Transverse colon (tissue), 4 donors: ENCODE measurements around the gene ZBTB32. TPM values are rescaled to one million over a fixed set of nuclear protein-coding genes. Genes with fewer than 3 reads are reported as not detected.
"Not testable (repeated sequence)": the region's sequence is repeated elsewhere in the genome, so short reads cannot be mapped to it uniquely, and the experiment has no call there.

Experiments used
- DNase-seq: peaks from one replicate; pipeline ENCODE4 v3.0.0-alpha.2; 2019
- H3K27ac ChIP-seq, 4 donors: fragments of 200-600 bp; sonication (generic); 2 replicates each; pipeline ENCODE4 v1.5.1; 2016 to 2018; ENCODE audit warnings: inconsistent platforms in 4 of 4
- H3K27me3 ChIP-seq: fragments of 200-600 bp; sonication (generic); 2 replicates; pipeline ENCODE4 v1.5.1; 2017; ENCODE audit warnings: inconsistent platforms
- H3K36me3 ChIP-seq, 4 donors: fragments of 200-600 bp; sonication (generic); 2 replicates each; pipeline ENCODE4 v1.5.1; 2017 to 2019; ENCODE audit warnings: inconsistent platforms in 4 of 4
- H3K4me1 ChIP-seq, 4 donors: fragments of 200-600 bp; sonication (generic); 2 replicates each; pipeline ENCODE4 v1.5.1; 2017 to 2020; ENCODE audit warnings: inconsistent platforms in 4 of 4
- H3K4me3 ChIP-seq, 4 donors: fragments of 200-600 bp; sonication (generic); 1 replicate in 1 of 4; 2 replicates in 3 of 4; pipeline versions ENCODE4 v1.5.1 to v1.6.1; 2017 to 2019; ENCODE audit warnings: inconsistent platforms in 4 of 4
- H3K9me3 ChIP-seq, 2 donors: fragments of 200-600 bp; sonication (generic); 2 replicates each; pipeline ENCODE4 v1.5.1; 2017 to 2019; ENCODE audit warnings: inconsistent platforms in 2 of 2
- CTCF ChIP-seq, 5 experiments: fragments of 200-600 bp in 3 of 5; fragments of 450-650 bp in 2 of 5; sonication (generic) in 3 of 5; IDR thresholded peaks; 1 replicate in 2 of 5; 2 replicates in 3 of 5; pipeline ENCODE4 v1.5.1; 2016 to 2017; ENCODE audit warnings: antibody characterized with exemption in 5 of 5, inconsistent platforms in 3 of 5, mild to moderate bottlenecking in 2 of 5, moderate library complexity in 1 of 5
- EP300 ChIP-seq: sonication (generic); formaldehyde crosslinking; IDR thresholded peaks from one replicate; pipeline ENCODE4 v1.6.1; 2017; ENCODE audit warnings: antibody characterized with exemption, low read depth
- POLR2A ChIP-seq: fragments of 450-650 bp; IDR thresholded peaks from one replicate; pipeline ENCODE4 v1.6.1; 2016; ENCODE audit warnings: antibody characterized with exemption, mild to moderate bottlenecking, moderate library complexity
- POLR2AphosphoS5 ChIP-seq, 3 donors: sonication (generic); formaldehyde crosslinking; IDR thresholded peaks; one replicate each; pipeline ENCODE4 v1.6.1; 2016; ENCODE audit warnings: antibody characterized with exemption in 3 of 3
- WGBS, 2 donors: methylation state at CpG; one replicate each; pipeline ENCODE4 v1.1.5; 2018; ENCODE audit warnings: low coverage in 1 of 2; 5-methylcytosine and 5-hydroxymethylcytosine counted together
- in situ Hi-C, 4 donors: fragments of 200-750 bp; cut with MboI; loops; one replicate each; pipeline versions ENCODE4 v1.15.0 to v1.15.1; 2017; ENCODE audit warnings: low sequenced_read_pairs in 3 of 4, low pct_ligation_motif_present in 1 of 4, low pct_unique_long_range_greater_than_20kb in 1 of 4
- intact Hi-C: fragments of 100-400 bp; cut with DNase I; formaldehyde crosslinking; loops from one replicate; pipeline ENCODE4 v1.15.1; 2023; ENCODE audit warnings: low total_unique reads
- total RNA-seq, 4 donors: library from RNA; depleted of rRNA; stranded (reverse); fragments of >200 nt; gene quantifications; one replicate each; pipeline ENCODE4 v1.1.0, GENCODE V29; 2016

The ZBTB32 gene
- total RNA-seq, 4 donors from 2014 or later = not detected

GRCh38 chr19:35689836-35690235, 14.5 kb upstream of the ZBTB32 start:
- no peaks in the 10 kb centered on the region for H3K9me3 ChIP-seq
- H3K4me3 ChIP-seq = no peak overlapping the region
- H3K36me3 ChIP-seq = no peaks in the 10 kb centered on the region
- TF ChIP-seq CTCF (IDR thresholded peaks at IDR 0.05) (no peak), EP300 (no peak), POLR2A (no peak), POLR2AphosphoS5 (IDR thresholded peaks at IDR 0.05) (no peak)
- H3K27ac ChIP-seq = no peak overlapping the region
- in situ Hi-C loops (loop anchor here in 1 of 4 donors (10.0 kb wide), 1 partner anchor 245 kb away; the partner anchor contains the start of gene LRFN3), intact Hi-C loops (no loop called here)
- no peaks in the 10 kb centered on the region for H3K4me1 ChIP-seq
- no peaks in the 10 kb centered on the region for H3K27me3 ChIP-seq
- WGBS, 2 donors = 84% methylated on average over 4 of the region's 4 CpGs; no CpG with 5 or more reads in 1 of the 2 donors
- no peak for DNase-seq

- intact Hi-C loops = not testable (repeated sequence)
- WGBS, 2 donors = 93% methylated on average over 20 of the region's 37 CpGs; no CpG with 5 or more reads in 1 of the 2 donors
These were observed 13.3 kb upstream of the ZBTB32 start for GRCh38 chr19:35691106-35691505.

GRCh38 chr19:35692010-35692409, 12.3 kb upstream of the ZBTB32 start:
- in situ Hi-C loops (loop anchor here in 1 of 4 donors (10.0 kb wide), 1 partner anchor 243 kb away; the partner anchor contains the start of gene LRFN3), intact Hi-C loops (no loop called here)
- no peak for TF ChIP-seq POLR2A
- no peak for TF ChIP-seq CTCF (IDR thresholded peaks at IDR 0.05)
- no peak for TF ChIP-seq POLR2AphosphoS5 (IDR thresholded peaks at IDR 0.05)
- no peak for TF ChIP-seq EP300
- DNase-seq = no peak
- Histone ChIP-seq H3K27ac (no peak overlapping the region), H3K36me3 (no peaks in the 10 kb centered on the region), H3K9me3 (no peaks in the 10 kb centered on the region), H3K27me3 (no peaks in the 10 kb centered on the region), H3K4me1 (no peaks in the 10 kb centered on the region), H3K4me3 (no peak overlapping the region)
- WGBS, 2 donors = 67 to 70% methylated on average over 4 to 11 of the region's 11 CpGs

More at GRCh38 chr19:35691106-35691505, 13.3 kb upstream of the ZBTB32 start:
- H3K36me3 ChIP-seq, H3K9me3 ChIP-seq, H3K27me3 ChIP-seq, DNase-seq, H3K27ac ChIP-seq, H3K4me3 ChIP-seq, H3K4me1 ChIP-seq: not testable (repeated sequence)
- in situ Hi-C loops = loop anchor here in 1 of 4 donors (10.0 kb wide), 1 partner anchor 244 kb away; the partner anchor contains the start of gene LRFN3

GRCh38 chr19:35693422-35693821, 10.9 kb upstream of the ZBTB32 start:
- intact Hi-C loops = no loop called here
- WGBS, 2 donors = 8 to 11% methylated on average over 6 to 8 of the region's 8 CpGs
- Histone ChIP-seq H3K9me3 (no peaks in the 10 kb centered on the region), H3K4me3 (no peak overlapping the region), H3K27ac (no peak overlapping the region), H3K36me3 (no peaks in the 10 kb centered on the region), H3K4me1 (no peaks in the 10 kb centered on the region), H3K27me3 (no peaks in the 10 kb centered on the region)
- DNase-seq = no peak
- in situ Hi-C loops = loop anchor here in 1 of 4 donors (10.0 kb wide), 1 partner anchor 241 kb away; the partner anchor contains the start of gene LRFN3
- TF ChIP-seq CTCF (IDR thresholded peaks at IDR 0.05) (no peak), EP300 (no peak), POLR2A (no peak), POLR2AphosphoS5 (IDR thresholded peaks at IDR 0.05) (no peak)
